GM21576 (cell line): ENCODE results near the gene SLC35F5.
"Not testable (repeated sequence)": the region's sequence is repeated elsewhere in the genome, so short reads cannot be mapped to it uniquely, and the experiment has no call there.

Source experiments
- ATAC-seq: cut with Tn5 transposase; IDR thresholded peaks from one replicate; pipeline ENCODE4 v1.9.1; 2021; ENCODE audit warnings: mild to moderate bottlenecking, moderate library complexity; ENCODE audit not compliant: unreplicated experiment

The SLC35F5 gene

GRCh38 chr2:113756355-113757137, at the start of gene SLC35F5:
Gene SLC35F5 (minus strand): TSS chr2:113756642. CDS start chr2:113756409, 233 bp downstream.
- peak; percentile 83 for ATAC-seq

- no peak for ATAC-seq
Observed at GRCh38 chr2:113799375-113799774, 42.9 kb upstream of the SLC35F5 start.

GRCh38 chr2:113797237-113797636, 40.8 kb upstream of the SLC35F5 start:
- ATAC-seq, result no peak

- no peak for ATAC-seq
Observed at GRCh38 chr2:113796592-113797175, 40.2 kb upstream of the SLC35F5 start.

- ATAC-seq, result no peak
Observed at GRCh38 chr2:113795405-113795920, 39.0 kb upstream of the SLC35F5 start.

GRCh38 chr2:113791697-113792590, 35.5 kb upstream of the SLC35F5 start:
- ATAC-seq, result peak; percentile 94

GRCh38 chr2:113784823-113785744, 28.6 kb upstream of the SLC35F5 start:
- ATAC-seq, result no peak

GRCh38 chr2:113780472-113780871, 24.0 kb upstream of the SLC35F5 start:
- no peak for ATAC-seq

- no peak for ATAC-seq
Observed at GRCh38 chr2:113777371-113777770, 20.9 kb upstream of the SLC35F5 start.

GRCh38 chr2:113776949-113777348, 20.5 kb upstream of the SLC35F5 start:
- no peak for ATAC-seq

GRCh38 chr2:113774616-113775015, 18.2 kb upstream of the SLC35F5 start:
- ATAC-seq, result not testable (repeated sequence)

- no peak for ATAC-seq
Observed at GRCh38 chr2:113770929-113771328, 14.5 kb upstream of the SLC35F5 start.

- no peak for ATAC-seq
Observed at GRCh38 chr2:113769555-113769954, 13.1 kb upstream of the SLC35F5 start.

- ATAC-seq, result no peak
Observed at GRCh38 chr2:113768770-113769169, 12.3 kb upstream of the SLC35F5 start.

- ATAC-seq, result no peak
Observed at GRCh38 chr2:113767811-113768460, 11.5 kb upstream of the SLC35F5 start.

- ATAC-seq, result no peak
Observed at GRCh38 chr2:113765276-113765675, 8.8 kb upstream of the SLC35F5 start.

GRCh38 chr2:113762377-113763118, 6.1 kb upstream of the SLC35F5 start:
- ATAC-seq, result no peak

GRCh38 chr2:113760400-113760799, 4.0 kb upstream of the SLC35F5 start:
- ATAC-seq, result no peak

- no peak for ATAC-seq
Observed at GRCh38 chr2:113757138-113757657, 756 bp upstream of the SLC35F5 start.
